Breast epithelium (tissue), 3 donors: ENCODE results near the gene SLCO4A1.

Experiments
- CTCF ChIP-seq, 3 donors: fragments of 450-650 bp; IDR thresholded peaks; one replicate each; pipeline ENCODE4 v1.5.1; 2016 to 2017; ENCODE audit warnings: antibody characterized with exemption in 3 of 3, mild to moderate bottlenecking in 3 of 3, moderate library complexity in 3 of 3
- POLR2A ChIP-seq: fragments of 450-650 bp; IDR thresholded peaks from one replicate; pipeline ENCODE4 v1.6.1; 2016; ENCODE audit warnings: antibody characterized with exemption, mild to moderate bottlenecking, moderate library complexity

DNA sequence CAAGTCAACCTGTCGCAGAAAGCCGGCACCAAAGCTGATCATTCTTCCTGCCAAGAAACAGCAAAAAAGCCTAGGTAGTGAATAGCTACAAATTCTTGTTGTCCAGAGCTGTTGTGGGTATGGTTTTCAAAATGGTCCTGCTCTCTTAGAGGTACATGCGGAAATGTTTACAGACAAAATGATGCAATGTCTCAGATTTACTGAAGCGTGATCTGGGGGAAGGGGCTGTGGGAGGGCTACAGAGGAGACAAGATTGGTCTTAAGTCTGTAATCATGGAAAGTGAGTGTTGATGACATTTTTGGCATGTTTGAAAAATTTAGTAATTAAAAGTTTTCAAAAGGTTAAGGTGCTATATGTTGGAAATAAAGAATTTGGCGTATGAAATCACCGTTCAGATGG, 72.5 kb downstream of the SLCO4A1 start:
- TF ChIP-seq POLR2A (no peak), CTCF (IDR thresholded peaks at IDR 0.05) (no peak)
